Omental fat pad (tissue), 4 donors: ENCODE results near the gene THRA. TPM values are rescaled to one million over a fixed set of nuclear protein-coding genes. Genes with fewer than 3 reads are reported as not detected.
A peak's percentile ranks its signal among the peaks of the same experiment; 100 is the strongest.

ENCODE experiments used
- ATAC-seq: fragments of 150-250 bp; one replicate; pipeline ENCODE4 v1.9.1; 2016; ENCODE audit warnings: mild to moderate bottlenecking, moderate library complexity; ENCODE audit not compliant: low FRiP score
- DNase-seq: peaks from one replicate; pipeline ENCODE4 v3.0.0-alpha.2; 2019; ENCODE audit warnings: low spot score
- CTCF ChIP-seq, 3 donors: fragments of 450-650 bp; IDR thresholded peaks; one replicate each; pipeline ENCODE4 v1.5.1; 2016 to 2017; ENCODE audit warnings: antibody characterized with exemption in 3 of 3, mild to moderate bottlenecking in 3 of 3, moderate library complexity in 2 of 3
- total RNA-seq, 4 donors: library from RNA; depleted of rRNA; stranded (reverse); fragments of >200 nt; gene quantifications; one replicate each; pipeline ENCODE4 v1.1.0, GENCODE V29; 2016

THRA gene
- total RNA-seq, 4 donors from 2014 or later, result 35.7 to 87.2 (median 55.2) TPM

- DNase-seq (no peak), ATAC-seq (no peak)
- no peak for TF ChIP-seq CTCF (IDR thresholded peaks at IDR 0.05)
Measured at GRCh38 chr17:40087049-40087794, 24.5 kb downstream of the THRA start.

- no peak for TF ChIP-seq CTCF (IDR thresholded peaks at IDR 0.05)
- ATAC-seq (no peak), DNase-seq (no peak)
Measured at GRCh38 chr17:40087903-40088718, 25.3 kb downstream of the THRA start.

- TF ChIP-seq CTCF (IDR thresholded peaks at IDR 0.05), result no peak
Measured at GRCh38 chr17:40089077-40089895, 26.5 kb downstream of the THRA start.

GRCh38 chr17:40090237-40091119 is 27.7 kb downstream of the THRA start:
- ATAC-seq (peak; percentile 1), DNase-seq (no peak)
- no peak for TF ChIP-seq CTCF (IDR thresholded peaks at IDR 0.05)

More at GRCh38 chr17:40089077-40089895, 26.5 kb downstream of the THRA start:
- ATAC-seq (no peak), DNase-seq (no peak)

- no peak for TF ChIP-seq CTCF (IDR thresholded peaks at IDR 0.05)
- ATAC-seq, result peak; percentile 17
- no peak for DNase-seq
Measured at GRCh38 chr17:40091691-40092397, 29.1 kb downstream of the THRA start.
